D721Med (cell line): Measurements from ENCODE around the gene SVEP1.

Experiments
- DNase-seq: peaks from one replicate; pipeline ENCODE4 v3.0.0; 2011; ENCODE audit warnings: low spot score; ENCODE audit not compliant: insufficient read length
- FAIRE-seq: peaks from 2 replicates; lab custom pipeline; 2011; peaks lifted over from hg19 to GRCh38; lab: Jason Lieb, UNC
- CTCF ChIP-seq: IDR thresholded peaks from 2 replicates; pipeline ENCODE4 v1.5.1; 2012; ENCODE audit warnings: mild to moderate bottlenecking, control low read depth; ENCODE audit not compliant: insufficient read depth; ENCODE audit errors: missing control alignments

The SVEP1 gene

DNA sequence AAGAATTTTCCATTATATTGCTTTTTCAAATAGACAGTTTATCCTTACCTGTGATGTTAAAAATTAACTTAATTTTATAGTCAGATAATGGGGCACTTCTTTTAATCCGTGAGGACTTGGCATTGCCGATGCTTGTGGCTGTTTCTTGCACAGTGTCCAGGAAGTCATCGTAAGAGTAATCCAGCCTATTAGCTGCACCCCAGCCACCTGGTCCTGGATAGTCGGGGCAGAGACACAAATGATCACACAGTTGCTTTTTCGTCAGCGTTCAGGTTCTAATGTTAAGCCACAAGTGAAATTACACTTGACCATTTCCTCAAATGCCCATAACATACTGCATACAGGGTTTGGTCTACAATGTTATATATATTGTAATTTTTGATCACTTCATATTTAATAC lies 107.4 kb downstream of the SVEP1 start:
- FAIRE-seq, result no peak
- no peak for TF ChIP-seq CTCF
- DNase-seq, result no peak

- no peak for TF ChIP-seq CTCF
- DNase-seq (no peak), FAIRE-seq (no peak)
These were observed 110.6 kb downstream of the SVEP1 start for GRCh38 chr9:110468950-110469349.

DNA sequence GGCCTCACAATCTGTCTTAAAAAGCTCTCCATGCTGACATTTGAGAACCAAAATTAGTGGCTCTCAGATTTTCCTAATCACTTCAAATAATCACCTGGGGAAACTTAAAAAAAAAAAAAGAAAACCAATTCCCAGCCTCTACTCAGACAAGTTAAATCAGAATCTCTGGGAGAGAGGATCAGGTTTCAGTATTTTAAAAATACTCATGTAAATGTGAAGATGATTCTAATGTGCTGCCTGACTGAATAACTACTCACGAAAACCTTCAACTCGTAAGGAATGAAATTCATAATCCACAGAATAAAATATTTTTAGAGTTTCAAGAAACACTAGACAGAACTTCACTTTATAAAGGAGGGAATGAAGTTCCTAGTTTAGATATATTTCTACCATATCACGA lies 114.4 kb downstream of the SVEP1 start:
- DNase-seq, result no peak
- TF ChIP-seq CTCF, result no peak
- no peak for FAIRE-seq

GRCh38 chr9:110464321-110464720 lies 115.2 kb downstream of the SVEP1 start:
- no peak for TF ChIP-seq CTCF
- FAIRE-seq (no peak), DNase-seq (no peak)

DNA sequence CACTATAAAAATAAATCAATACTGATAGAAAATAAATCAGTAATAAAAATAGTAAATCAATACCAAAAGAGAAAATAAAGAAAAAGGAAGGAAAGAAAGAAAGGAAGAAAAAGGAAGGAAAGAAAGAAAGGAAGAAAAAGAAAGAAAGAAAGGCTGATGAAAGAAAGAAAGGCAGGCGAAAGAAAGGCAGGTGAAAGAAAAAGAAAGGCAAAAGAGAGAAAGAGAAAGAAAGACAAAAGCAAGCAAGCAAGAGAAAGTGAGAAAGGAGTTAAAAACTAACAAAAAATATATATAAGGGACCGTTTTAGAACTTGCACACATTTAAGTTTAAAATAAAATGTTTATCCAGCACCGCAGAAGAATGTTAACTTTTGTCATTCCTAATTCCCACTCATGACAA lies 116.0 kb downstream of the SVEP1 start:
- TF ChIP-seq CTCF, result no peak
- no peak for FAIRE-seq
- DNase-seq, result no peak

DNA sequence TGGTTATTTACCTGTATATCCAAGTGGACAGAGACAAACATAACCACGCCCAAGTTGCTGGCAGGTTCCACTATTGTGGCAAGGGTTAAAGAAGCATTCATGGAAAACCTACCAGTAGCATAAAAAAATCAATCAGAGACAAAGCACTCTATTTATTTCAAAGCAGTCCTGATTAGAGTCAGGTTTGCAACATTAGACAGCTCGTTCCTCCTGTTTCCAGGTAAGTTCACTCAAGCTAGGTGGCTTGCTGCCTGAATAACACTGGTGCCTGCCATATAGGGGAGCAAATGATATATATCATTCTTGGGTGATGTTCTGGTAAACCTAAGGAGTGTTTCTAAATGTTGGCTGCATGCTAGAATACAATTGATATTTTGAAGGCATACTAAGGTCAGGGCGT lies 122.3 kb downstream of the SVEP1 start:
- no peak for FAIRE-seq
- DNase-seq, result no peak
- TF ChIP-seq CTCF, result no peak

- TF ChIP-seq CTCF, result no peak
- no peak for FAIRE-seq
- DNase-seq, result no peak
These were observed 122.9 kb downstream of the SVEP1 start for GRCh38 chr9:110456681-110457080.
